GM10248 (cell line): ENCODE data around the gene KITLG.
"Not testable (repeated sequence)": the region's sequence is repeated elsewhere in the genome, so short reads cannot be mapped to it uniquely, and the experiment has no call there.

ENCODE experiments used
- CTCF ChIA-PET: fragments of 300-600 bp; sonication (Branson Sonifier 250); formaldehyde crosslinking; extraction: SDS; loops from one replicate; lab custom pipeline; 2021; ENCODE audit warnings: antibody characterized with exemption; lab: Yijun Ruan, JAX
- POLR2A ChIA-PET: fragments of 350-650 bp; sonication (Branson Sonifier 250); formaldehyde crosslinking; extraction: SDS; loops from one replicate; lab custom pipeline; 2020; ENCODE audit warnings: antibody characterized with exemption; lab: Yijun Ruan, JAX
- DNase-seq: peaks from one replicate; pipeline ENCODE4 v3.0.0; 2012; ENCODE audit errors: extremely low spot score
- TF ChIP-seq, protein P1 (sequence below): IDR thresholded peaks from 2 replicates; pipeline ENCODE4 v1.5.1; 2012; ENCODE audit warnings: mild to moderate bottlenecking, low read depth; ENCODE audit errors: extremely low read depth, missing control alignments, control extremely low read depth

The KITLG gene

GRCh38 chr12:88518863-88519403 is 61.3 kb downstream of the KITLG start:
- TF ChIP-seq, protein P1, sequence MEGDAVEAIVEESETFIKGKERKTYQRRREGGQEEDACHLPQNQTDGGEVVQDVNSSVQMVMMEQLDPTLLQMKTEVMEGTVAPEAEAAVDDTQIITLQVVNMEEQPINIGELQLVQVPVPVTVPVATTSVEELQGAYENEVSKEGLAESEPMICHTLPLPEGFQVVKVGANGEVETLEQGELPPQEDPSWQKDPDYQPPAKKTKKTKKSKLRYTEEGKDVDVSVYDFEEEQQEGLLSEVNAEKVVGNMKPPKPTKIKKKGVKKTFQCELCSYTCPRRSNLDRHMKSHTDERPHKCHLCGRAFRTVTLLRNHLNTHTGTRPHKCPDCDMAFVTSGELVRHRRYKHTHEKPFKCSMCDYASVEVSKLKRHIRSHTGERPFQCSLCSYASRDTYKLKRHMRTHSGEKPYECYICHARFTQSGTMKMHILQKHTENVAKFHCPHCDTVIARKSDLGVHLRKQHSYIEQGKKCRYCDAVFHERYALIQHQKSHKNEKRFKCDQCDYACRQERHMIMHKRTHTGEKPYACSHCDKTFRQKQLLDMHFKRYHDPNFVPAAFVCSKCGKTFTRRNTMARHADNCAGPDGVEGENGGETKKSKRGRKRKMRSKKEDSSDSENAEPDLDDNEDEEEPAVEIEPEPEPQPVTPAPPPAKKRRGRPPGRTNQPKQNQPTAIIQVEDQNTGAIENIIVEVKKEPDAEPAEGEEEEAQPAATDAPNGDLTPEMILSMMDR: no peak
- DNase-seq: no peak
- POLR2A ChIA-PET: no interaction called here

DNA sequence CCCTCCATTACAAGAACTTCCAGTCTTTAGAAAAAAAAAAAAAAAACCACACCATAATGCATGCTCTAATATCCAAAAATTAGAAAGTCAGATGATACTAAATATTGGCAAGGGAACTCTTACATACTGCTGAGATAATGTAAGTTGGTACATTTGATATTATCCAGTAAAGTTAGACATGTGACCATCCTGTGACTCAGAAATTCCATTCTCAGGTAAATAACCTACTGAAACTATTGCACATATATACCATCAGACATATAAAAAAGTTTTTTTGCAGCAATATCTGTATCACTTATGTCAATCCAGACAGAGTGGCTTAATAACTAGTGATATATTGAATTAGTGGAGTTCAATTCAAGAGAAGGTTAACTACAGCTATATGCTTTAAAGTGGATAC is 63.5 kb downstream of the KITLG start:
- ChIA-PET CTCF (interaction anchor here (1.4 kb wide), 1 partner anchor 10 kb away, joined by 5 read pairs; no protein-coding TSS in a partner anchor), POLR2A (no interaction called here)
- TF ChIP-seq, protein P1: no peak
- DNase-seq: no peak

More at GRCh38 chr12:88518863-88519403, 61.3 kb downstream of the KITLG start:
- CTCF ChIA-PET: interaction anchor here (0.7 to 1.0 kb wide), 2 partner anchors 9 to 16 kb away, joined by 3 read pairs; no protein-coding TSS in a partner anchor

DNA sequence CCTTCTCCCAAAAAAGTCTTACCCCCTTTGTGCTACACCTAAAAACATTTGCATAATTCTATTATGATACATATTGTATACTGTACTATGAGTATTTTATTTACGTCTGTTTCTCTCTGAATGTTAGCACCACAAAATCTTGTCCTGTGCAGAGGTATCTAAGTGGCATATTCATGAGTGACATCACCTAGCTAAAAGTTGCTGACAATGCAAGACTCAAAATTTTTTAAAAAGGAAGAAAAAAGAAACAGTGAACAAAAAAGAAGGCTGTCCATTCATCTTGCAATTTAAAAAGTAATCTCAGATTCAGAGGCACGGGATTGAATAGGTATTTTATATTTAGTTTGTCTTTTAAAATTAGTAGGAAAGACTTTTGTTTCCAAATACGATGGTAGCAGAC is 69.4 kb downstream of the KITLG start:
- POLR2A ChIA-PET: no interaction called here
- TF ChIP-seq, protein P1: no peak
- DNase-seq: no peak
- CTCF ChIA-PET: no interaction called here

- ChIA-PET CTCF (no interaction called here), POLR2A (no interaction called here)
- no peak for DNase-seq
- TF ChIP-seq, protein P1: no peak
Observed at GRCh38 chr12:88509851-88510250, 70.4 kb downstream of the KITLG start.

- TF ChIP-seq, protein P1: no peak
- ChIA-PET POLR2A (no interaction called here), CTCF (no interaction called here)
- DNase-seq: no peak
Observed at GRCh38 chr12:88509347-88509746, 70.9 kb downstream of the KITLG start.

- POLR2A ChIA-PET, DNase-seq: not testable (repeated sequence)
- CTCF ChIA-PET: interaction anchor here (1.7 kb wide), 1 partner anchor 9 kb away, joined by 5 read pairs; no protein-coding TSS in a partner anchor
Observed at GRCh38 chr12:88507851-88508250, 72.4 kb downstream of the KITLG start.

GRCh38 chr12:88507270-88507669 is 73.0 kb downstream of the KITLG start:
- CTCF ChIA-PET: interaction anchor here (1.3 to 1.7 kb wide), 2 partner anchors 10 to 50 kb away, joined by 4 to 5 read pairs; no protein-coding TSS in a partner anchor
- POLR2A ChIA-PET: no interaction called here
- no peak for DNase-seq
- TF ChIP-seq, protein P1: no peak
